ENCODE data around the gene MXD1.

DNA sequence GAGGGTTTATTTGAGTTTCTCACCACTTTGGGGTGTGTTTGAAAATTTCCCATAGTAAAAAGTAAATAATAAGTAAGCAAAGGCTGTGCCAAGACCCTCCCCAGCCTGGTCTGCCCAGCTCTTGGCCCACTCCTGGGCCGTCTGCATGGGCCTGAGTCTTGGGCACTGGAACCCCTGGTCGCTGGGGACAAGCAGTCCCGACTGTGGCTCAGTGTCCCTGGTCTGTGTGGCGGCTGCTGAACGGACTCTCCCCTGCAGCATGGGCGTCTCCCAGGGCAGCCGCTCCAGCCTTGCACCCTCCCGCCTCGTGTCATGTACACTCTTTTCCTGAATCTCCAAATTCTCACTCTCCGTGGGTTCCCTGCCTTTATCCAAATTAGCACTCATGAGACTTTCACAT, 53.7 kb downstream of the MXD1 start:
- TF ChIP-seq, protein P1, sequence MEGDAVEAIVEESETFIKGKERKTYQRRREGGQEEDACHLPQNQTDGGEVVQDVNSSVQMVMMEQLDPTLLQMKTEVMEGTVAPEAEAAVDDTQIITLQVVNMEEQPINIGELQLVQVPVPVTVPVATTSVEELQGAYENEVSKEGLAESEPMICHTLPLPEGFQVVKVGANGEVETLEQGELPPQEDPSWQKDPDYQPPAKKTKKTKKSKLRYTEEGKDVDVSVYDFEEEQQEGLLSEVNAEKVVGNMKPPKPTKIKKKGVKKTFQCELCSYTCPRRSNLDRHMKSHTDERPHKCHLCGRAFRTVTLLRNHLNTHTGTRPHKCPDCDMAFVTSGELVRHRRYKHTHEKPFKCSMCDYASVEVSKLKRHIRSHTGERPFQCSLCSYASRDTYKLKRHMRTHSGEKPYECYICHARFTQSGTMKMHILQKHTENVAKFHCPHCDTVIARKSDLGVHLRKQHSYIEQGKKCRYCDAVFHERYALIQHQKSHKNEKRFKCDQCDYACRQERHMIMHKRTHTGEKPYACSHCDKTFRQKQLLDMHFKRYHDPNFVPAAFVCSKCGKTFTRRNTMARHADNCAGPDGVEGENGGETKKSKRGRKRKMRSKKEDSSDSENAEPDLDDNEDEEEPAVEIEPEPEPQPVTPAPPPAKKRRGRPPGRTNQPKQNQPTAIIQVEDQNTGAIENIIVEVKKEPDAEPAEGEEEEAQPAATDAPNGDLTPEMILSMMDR (IDR thresholded peaks at IDR 0.05) = no peak
- TF ChIP-seq EP300 (IDR thresholded peaks at IDR 0.05; ENCODE audit: low read depth) = no peak
